Osteoblast (primary cell): ENCODE results near the gene MDGA2. TPM values are rescaled to one million over a fixed set of nuclear protein-coding genes. Genes with fewer than 3 reads are reported as not detected.

Experiments used
- DNase-seq: peaks from one replicate; pipeline ENCODE4 v3.0.0; 2011; ENCODE audit warnings: low spot score, mixed read lengths; ENCODE audit not compliant: insufficient read length; ENCODE audit errors: missing footprints
- H2AFZ ChIP-seq: 2 replicates; pipeline ENCODE4 v1.6.0; 2011; ENCODE audit warnings: mild to moderate bottlenecking, low read length
- H3K27ac ChIP-seq: 2 replicates; pipeline ENCODE4 v1.5.1; 2011; ENCODE audit warnings: mild to moderate bottlenecking, low read depth, low read length, moderate library complexity
- H3K27me3 ChIP-seq: 2 replicates; pipeline ENCODE4 v1.6.0; 2012; ENCODE audit warnings: mild to moderate bottlenecking, control low read depth, inconsistent platforms, low read length, moderate library complexity; ENCODE audit not compliant: insufficient read depth
- H3K36me3 ChIP-seq: 2 replicates; pipeline ENCODE4 v1.5.1; 2011; ENCODE audit warnings: mild to moderate bottlenecking, low read length, control low read depth, moderate library complexity; ENCODE audit not compliant: insufficient read depth
- H3K4me1 ChIP-seq: 2 replicates; pipeline ENCODE4 v1.5.1; 2011; ENCODE audit warnings: mild to moderate bottlenecking, low read length, control low read depth, moderate library complexity; ENCODE audit not compliant: insufficient read depth
- H3K4me2 ChIP-seq: 2 replicates; pipeline ENCODE4 v1.6.0; 2011; ENCODE audit warnings: mild to moderate bottlenecking, low read length; ENCODE audit not compliant: insufficient read depth
- H3K4me3 ChIP-seq: fragments of 200-600 bp; sonication (generic); 3 replicates; pipeline ENCODE4 v1.5.1; 2012; ENCODE audit warnings: mild to moderate bottlenecking, low read length, inconsistent platforms; ENCODE audit not compliant: insufficient read depth
- H3K79me2 ChIP-seq: 2 replicates; pipeline ENCODE4 v1.6.0; 2012; ENCODE audit warnings: mild to moderate bottlenecking, low read length, control low read depth, inconsistent platforms; ENCODE audit not compliant: insufficient read depth
- H3K9me3 ChIP-seq: 2 replicates; pipeline ENCODE4 v1.5.1; 2011; ENCODE audit warnings: low read depth, low read length, control low read depth
- H4K20me1 ChIP-seq: 2 replicates; pipeline ENCODE4 v1.6.0; 2012; ENCODE audit warnings: mild to moderate bottlenecking, low read length, control low read depth; ENCODE audit not compliant: insufficient read depth
- total RNA-seq: library from RNA; depleted of rRNA; stranded (reverse); fragments of >200 nt; gene quantifications from 2 replicates; pipeline ENCODE4 v1.2.3, GENCODE V29; 2012
- TF ChIP-seq, protein P1 (sequence below): IDR thresholded peaks from 2 replicates; pipeline ENCODE4 v1.5.1; 2011; ENCODE audit warnings: mild to moderate bottlenecking, low read depth, low read length, moderate library complexity; ENCODE audit errors: extremely low read depth

The MDGA2 gene
- total RNA-seq, 1 donor: not detected

DNA sequence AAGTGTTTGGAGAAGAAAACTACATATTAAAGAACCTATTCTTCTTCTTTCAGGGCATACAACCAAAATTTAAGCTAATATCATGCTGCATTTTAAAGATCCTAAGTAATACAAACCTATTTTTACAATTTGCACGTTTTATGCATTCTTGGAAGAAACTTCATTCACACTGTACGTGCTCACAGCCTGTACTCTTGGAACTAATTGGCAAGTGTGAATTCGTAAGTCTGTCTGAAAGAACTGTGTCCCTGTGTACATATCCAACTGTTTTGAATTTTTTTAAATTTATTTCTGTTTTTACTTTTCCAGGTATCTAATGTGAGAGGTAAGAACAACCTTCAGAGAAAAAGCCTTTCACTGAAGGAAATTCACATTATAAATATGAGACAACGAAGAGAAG, 347.0 kb downstream of the MDGA2 start:
- Histone ChIP-seq H3K27me3 (no peaks in the 10 kb centered on the region), H3K4me3 (no peak overlapping the region), H3K4me1 (no peaks in the 10 kb centered on the region), H4K20me1 (no peaks in the 10 kb centered on the region), H3K4me2 (no peak overlapping the region), H2AFZ (no peak overlapping the region), H3K9me3 (no peaks in the 10 kb centered on the region), H3K36me3 (no peaks in the 10 kb centered on the region), H3K79me2 (no peaks in the 10 kb centered on the region), H3K27ac (no peak overlapping the region)
- TF ChIP-seq, protein P1, sequence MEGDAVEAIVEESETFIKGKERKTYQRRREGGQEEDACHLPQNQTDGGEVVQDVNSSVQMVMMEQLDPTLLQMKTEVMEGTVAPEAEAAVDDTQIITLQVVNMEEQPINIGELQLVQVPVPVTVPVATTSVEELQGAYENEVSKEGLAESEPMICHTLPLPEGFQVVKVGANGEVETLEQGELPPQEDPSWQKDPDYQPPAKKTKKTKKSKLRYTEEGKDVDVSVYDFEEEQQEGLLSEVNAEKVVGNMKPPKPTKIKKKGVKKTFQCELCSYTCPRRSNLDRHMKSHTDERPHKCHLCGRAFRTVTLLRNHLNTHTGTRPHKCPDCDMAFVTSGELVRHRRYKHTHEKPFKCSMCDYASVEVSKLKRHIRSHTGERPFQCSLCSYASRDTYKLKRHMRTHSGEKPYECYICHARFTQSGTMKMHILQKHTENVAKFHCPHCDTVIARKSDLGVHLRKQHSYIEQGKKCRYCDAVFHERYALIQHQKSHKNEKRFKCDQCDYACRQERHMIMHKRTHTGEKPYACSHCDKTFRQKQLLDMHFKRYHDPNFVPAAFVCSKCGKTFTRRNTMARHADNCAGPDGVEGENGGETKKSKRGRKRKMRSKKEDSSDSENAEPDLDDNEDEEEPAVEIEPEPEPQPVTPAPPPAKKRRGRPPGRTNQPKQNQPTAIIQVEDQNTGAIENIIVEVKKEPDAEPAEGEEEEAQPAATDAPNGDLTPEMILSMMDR: no peak
- DNase-seq: no peak

DNA sequence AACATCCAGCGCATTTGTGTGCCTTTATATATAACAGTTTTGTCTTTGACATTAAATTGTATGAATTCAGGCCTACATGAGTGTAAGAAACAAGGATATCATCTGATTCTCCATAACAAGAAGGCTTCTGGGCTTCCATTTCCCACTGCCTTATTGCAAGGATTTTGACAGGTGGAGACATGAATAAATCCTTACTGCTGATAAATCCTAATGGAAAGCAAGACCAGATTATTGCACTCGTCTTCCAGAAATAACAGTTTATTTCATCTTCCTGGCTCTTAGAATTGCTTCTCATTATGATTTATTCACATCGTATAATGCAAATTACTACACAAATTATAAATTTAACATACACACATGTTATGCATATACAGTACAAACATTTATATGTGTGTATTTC, 348.1 kb downstream of the MDGA2 start:
- TF ChIP-seq, protein P1: no peak
- H3K27ac ChIP-seq: no peak overlapping the region
- H3K36me3 ChIP-seq: no peaks in the 10 kb centered on the region
- H3K4me2 ChIP-seq: no peak overlapping the region
- H3K4me3 ChIP-seq: no peak overlapping the region
- no peak overlapping the region for H2AFZ ChIP-seq
- H3K79me2 ChIP-seq: no peaks in the 10 kb centered on the region
- no peak for DNase-seq
- H4K20me1 ChIP-seq: no peaks in the 10 kb centered on the region
- H3K4me1 ChIP-seq: no peaks in the 10 kb centered on the region
- no peaks in the 10 kb centered on the region for H3K9me3 ChIP-seq
- H3K27me3 ChIP-seq: no peaks in the 10 kb centered on the region

DNA sequence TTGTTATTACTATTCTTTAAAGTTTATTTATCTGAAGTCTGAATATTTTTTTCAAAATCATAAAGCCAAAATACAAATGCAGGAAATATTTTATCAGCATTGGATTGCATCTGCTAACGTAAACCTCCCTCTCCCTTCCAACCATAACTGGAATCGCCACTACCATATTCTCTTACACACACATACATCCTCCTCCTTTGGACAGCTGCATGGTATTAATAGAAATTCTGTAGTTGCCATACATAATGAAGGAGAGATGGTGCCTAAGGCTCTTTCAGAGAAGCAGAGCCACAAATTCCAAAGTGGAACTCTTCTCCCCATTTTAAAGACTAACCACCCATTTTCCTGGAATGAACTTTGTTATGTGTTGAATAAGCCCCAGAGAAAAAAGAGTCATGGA, 352.7 kb downstream of the MDGA2 start:
- Histone ChIP-seq H3K27ac (no peak overlapping the region), H3K4me1 (no peaks in the 10 kb centered on the region), H3K4me3 (no peak overlapping the region), H3K36me3 (no peaks in the 10 kb centered on the region), H2AFZ (no peak overlapping the region), H3K9me3 (no peaks in the 10 kb centered on the region), H3K79me2 (no peaks in the 10 kb centered on the region), H3K27me3 (no peaks in the 10 kb centered on the region), H3K4me2 (no peak overlapping the region), H4K20me1 (no peaks in the 10 kb centered on the region)
- TF ChIP-seq, protein P1: no peak
- DNase-seq: no peak

DNA sequence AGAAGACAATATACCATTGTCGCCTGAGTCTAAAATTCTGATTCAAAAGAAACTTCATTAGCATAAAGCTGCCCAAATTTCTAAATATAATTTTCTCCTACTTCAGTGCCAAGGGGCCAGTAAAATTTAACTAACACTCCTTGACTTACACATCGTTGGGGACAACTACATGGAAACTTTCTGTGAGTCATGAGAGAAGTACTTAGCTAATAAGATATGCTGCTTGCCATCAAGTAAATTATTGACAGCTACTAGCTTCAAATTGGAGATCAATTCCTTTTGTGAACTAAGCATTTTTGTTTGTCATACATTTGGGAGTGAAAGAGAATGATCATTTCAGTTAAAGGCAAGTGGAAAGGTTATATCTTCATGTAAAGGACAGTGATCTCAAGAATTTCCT, 373.3 kb downstream of the MDGA2 start:
- no peaks in the 10 kb centered on the region for H3K9me3 ChIP-seq
- H3K4me1 ChIP-seq: no peaks in the 10 kb centered on the region
- no peaks in the 10 kb centered on the region for H3K79me2 ChIP-seq
- H3K27me3 ChIP-seq: no peaks in the 10 kb centered on the region
- H3K4me3 ChIP-seq: no peak overlapping the region
- H2AFZ ChIP-seq: no peak overlapping the region
- no peak overlapping the region for H3K4me2 ChIP-seq
- no peak for DNase-seq
- TF ChIP-seq, protein P1: no peak
- H3K27ac ChIP-seq: no peak overlapping the region
- no peaks in the 10 kb centered on the region for H3K36me3 ChIP-seq
- H4K20me1 ChIP-seq: no peaks in the 10 kb centered on the region
